ENCODE results near the gene ZNF335.

GRCh38 chr20:46011631-46012482 lies 39.9 kb upstream of the ZNF335 start:
- TF ChIP-seq FOXP2 (optimal IDR thresholded peaks at IDR 0.05; ENCODE audit: borderline replicate concordance, extremely low read depth, extremely low read length, insufficient read depth) (no peak), POLR2AphosphoS5 (IDR thresholded peaks at IDR 0.05; ENCODE audit: low read depth, low read length) (no peak), REST (IDR thresholded peaks at IDR 0.05; ENCODE audit: insufficient read depth in 1 of 2, low read depth in 2 of 2, low read length in 2 of 2) (no peak)
